NCI-H2107 treated with DMSO at 0.1 percent for 48 hours (cell line): ENCODE results near the gene CERCAM.
"Not testable (repeated sequence)": the region's sequence is repeated elsewhere in the genome, so short reads cannot be mapped to it uniquely, and the experiment has no call there.

ENCODE experiments used
- DNase-seq: peaks from one replicate; lab custom pipeline; 2025; ENCODE audit not compliant: unreplicated experiment; lab: John Stamatoyannopoulos, UW

CERCAM gene

DNA sequence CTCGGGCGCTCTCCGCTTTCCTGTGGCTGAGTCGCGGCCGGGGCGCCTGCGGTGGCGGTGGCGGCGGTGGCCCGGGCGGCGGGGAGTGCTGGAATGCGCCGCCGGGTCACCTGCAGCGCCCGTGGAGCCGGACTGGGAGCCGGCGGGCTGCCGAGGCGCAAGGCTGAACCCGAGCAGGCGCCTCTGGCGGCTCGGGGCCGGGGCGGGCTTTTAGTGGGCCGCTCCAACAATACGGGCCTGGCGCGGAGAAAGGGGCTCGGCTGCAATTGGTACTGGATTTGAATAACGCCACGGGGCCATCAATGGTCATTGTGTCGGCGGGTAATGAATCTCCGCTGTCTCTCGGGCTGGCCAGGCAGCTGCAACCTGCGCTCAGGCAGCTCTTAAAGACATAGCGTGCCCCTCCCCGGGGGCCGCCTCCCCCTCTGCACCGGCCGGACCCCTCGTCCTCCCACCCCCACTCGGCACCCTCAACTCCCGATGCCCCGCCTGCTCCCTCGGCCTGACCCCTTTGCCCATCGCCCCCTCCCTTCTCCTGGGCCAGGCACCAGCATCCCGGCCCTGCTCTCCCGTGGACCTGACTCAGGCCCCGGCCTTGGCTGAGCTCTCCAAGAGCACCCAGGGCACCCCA is 27.4 kb upstream of the CERCAM start:
- DNase-seq, result no peak

DNA sequence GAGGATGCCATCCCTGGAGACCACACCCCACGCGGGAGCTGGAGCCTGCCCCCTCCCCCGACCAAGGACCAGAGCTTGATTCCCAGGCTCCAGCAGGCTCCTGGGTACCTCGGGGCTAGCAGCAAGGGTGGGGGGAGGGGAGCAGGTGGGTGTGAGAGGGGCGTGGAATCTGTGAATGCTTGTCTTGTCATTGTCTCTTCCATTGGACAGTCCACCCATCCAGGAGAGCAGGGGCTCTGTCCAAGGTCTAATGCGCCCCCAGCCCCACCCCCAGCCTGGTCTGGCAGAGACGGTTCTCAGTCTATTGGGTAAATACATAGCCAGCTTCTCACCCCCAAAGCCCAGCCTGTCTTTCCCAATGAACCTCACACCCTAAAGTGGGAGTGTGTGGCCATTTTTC is 26.7 kb upstream of the CERCAM start:
- DNase-seq, result no peak

DNA sequence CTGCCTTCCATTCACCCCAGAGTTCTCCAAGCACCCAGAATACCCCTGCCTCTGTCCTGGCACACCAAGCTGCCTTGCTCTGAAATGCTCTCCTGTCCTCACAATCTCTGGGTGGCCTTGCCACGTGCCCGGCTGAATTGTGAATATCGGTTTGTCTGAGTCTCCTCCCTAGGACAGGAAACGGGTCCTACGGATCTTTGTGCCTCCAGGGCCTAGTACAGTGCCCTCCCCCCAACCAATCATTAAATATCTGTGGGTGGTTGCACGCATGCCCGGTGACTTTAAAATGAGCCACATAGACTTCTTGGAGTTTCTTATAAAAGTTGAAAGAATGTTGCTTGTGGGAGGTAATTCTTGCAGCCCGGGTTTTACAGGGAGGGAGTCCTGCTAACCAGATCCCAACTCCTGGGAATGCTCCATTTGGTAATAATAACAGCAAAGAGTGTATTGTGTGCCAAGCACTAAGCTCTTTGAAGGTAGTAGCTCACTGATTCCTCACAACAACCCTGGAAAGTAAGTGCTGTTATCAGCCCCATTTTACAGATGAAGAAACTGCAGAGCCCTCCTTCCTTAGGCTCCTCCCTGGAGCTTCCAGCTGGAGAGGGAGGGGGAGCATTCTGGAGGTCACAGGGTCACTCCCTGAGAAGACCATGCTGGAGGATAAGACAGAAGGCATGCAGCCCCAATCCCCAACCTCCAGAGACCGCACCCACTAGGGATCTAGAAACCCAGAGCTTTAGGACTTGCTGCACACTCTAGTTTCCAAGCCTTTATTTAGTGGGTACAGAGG is 26.1 kb upstream of the CERCAM start:
- no peak for DNase-seq

- DNase-seq, result no peak
These were observed 23.6 kb upstream of the CERCAM start for GRCh38 chr9:128396970-128397613.

GRCh38 chr9:128397831-128398230 is 22.8 kb upstream of the CERCAM start:
- DNase-seq, result no peak

DNA sequence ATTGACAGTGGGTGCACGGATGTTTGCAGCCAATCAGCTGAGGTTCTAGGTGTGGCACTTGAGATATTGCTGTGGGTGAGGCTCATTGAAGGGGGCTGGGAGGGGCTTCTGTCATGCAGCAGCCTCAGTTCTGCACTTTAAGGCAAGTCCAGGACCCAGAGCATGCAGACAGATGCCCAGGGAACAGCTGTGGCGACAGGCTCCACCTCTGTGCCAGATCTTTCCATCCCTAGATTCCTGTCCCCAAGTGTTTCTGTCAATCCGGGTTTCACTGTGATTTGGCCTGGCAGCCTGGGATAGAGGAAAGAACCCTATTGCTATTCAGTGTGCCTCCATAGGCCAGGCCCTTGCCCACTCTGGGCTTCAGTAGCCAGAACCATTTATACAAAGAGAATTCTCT is 20.8 kb upstream of the CERCAM start:
- no peak for DNase-seq

DNA sequence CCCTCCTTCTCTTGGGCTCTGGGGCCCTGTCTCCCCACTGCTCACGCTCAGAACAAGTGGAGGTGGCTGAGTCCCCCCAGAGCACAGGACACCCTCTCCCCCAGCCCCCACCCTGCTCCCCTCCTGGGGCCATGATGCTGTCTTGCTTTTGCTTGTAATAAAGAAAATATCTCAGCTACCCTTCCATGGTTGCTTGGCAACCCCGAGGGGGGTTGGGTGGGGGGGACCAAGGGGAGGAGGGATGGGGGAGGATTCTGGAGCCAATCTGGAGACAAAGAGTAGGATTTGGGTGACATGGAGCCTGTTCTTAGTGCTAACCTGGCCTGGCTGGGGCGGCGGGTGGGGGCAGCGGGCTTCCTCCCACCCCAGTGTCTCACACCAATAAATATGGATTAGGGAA is 16.1 kb upstream of the CERCAM start:
- no peak for DNase-seq

GRCh38 chr9:128405077-128405779 is 15.4 kb upstream of the CERCAM start:
- no peak for DNase-seq

DNA sequence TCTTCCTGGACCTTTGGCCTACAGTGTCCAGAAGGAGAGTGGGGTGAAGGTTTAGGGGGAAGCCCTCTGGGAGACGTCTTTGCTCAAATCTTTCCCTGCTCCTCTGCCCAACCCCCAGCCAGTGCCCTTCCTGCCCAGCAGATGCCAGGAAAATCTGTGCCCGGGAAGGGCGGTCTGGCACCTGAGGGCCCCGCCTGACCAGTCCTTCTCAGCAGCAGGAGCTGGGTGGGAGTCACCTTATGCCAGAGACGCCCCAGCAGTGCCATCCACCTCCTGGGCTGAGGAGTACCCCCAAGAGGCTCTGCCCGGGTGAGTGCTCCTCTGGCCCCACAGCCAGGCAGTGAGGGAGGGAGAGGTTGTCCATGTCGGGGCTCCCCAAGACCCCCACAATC is 14.9 kb upstream of the CERCAM start:
- DNase-seq, result no peak

GRCh38 chr9:128406848-128407391 is 13.7 kb upstream of the CERCAM start:
- DNase-seq, result no peak

DNA sequence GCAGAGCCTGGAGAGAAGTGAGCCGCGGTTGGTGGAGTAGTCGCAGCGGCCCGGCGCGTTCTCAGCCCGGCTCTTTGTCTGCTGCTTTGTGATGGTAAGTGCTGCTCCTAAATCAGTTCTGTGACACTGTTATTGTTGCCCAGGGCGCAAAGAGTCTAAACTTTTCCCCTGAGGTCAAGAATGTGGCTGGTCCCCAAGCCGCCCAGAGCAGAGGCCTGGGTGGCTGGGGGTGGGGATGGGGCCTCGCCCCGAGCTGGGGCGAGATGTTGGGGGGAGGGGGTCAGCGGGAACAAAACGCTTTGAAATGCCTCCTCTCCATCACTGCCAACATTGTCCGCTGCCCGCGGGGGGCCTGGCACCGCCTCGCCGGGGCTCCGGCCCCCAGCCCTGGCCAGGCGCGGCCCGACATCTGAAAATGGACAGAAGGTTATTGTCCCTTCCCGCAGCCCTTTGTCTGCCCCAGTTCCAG is 11.7 kb upstream of the CERCAM start:
- DNase-seq, result no peak

- DNase-seq, result no peak
These were observed 11.2 kb upstream of the CERCAM start for GRCh38 chr9:128409450-128409849.

DNA sequence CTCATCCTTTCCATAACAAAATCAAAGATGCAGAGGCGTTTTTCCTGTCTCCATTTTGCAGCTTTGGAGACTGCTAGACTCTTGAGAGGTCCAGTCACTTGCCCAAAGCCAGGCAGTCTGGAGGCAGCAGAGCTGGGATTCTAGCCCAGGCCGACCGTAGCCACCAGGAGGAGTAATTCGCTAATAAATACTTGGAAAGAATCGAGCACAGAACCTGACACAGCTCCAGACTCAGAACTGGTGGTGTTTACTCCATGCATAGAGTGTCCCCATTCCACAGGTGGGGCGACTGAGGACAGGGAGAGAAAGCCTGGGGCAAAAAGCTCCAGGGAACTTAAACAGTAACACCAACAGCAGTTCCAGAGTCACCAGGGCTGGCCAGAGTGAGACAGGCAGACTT is 10.7 kb upstream of the CERCAM start:
- no peak for DNase-seq

DNA sequence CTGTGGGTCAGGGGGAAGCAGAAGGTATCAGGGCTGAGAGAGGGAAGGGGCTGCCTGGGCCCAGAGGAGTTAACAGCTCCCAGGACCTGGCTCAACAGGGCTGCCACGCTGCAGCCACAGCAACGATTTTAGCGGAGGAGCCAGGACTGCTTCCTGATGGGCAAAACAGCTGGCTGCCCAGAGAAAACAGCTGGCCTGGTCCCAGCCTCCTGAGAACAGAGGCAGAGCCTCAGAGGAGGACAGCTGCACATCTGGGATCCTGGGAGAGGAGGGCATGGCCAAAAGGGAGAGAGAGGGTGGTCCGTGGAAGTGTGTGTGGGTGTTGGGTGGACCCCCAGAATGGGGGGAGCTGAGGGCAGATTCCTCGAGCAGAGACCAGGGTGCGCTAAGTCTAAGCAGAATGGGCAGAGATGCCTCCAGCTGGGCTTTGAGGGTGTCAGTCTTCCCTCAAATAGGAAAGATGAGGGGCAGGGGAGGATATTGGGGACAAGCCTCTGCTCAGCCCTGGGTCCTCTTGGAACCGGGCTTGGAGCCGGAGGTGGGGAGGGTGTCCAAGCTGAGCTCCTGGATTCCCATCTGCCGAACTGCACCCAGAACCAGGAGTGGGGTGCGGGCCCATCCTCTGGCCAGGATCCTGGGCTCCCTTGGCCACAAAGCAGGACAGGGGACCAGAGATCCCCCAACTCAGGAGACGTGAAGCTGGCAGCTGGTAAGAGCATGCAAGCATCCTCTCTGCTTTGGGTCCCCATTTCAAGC is 9.1 kb upstream of the CERCAM start:
- DNase-seq, result no peak

GRCh38 chr9:128412120-128412790 is 8.4 kb upstream of the CERCAM start:
- peak; percentile 28 for DNase-seq

- not testable (repeated sequence) for DNase-seq
These were observed 6.9 kb upstream of the CERCAM start for GRCh38 chr9:128413728-128414127.

DNA sequence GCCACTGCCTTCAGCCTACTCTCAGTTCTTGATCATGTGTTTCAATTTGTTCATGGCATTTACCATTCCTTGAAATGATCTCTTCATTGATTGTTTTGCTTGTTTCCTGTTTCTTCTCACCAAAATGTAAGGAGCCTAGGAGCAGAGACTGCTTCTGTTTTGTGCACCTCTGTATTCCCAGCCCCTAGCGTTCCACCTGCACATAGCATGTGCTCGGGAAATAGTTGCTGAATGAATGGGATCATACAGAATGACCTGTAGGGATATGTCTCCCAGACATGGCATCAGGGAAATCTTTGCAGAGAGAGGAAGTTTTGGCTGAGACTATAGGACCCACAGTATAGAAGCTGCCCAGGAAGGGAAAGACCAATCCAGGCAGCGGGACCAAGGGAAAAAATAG is 6.2 kb upstream of the CERCAM start:
- no peak for DNase-seq

DNA sequence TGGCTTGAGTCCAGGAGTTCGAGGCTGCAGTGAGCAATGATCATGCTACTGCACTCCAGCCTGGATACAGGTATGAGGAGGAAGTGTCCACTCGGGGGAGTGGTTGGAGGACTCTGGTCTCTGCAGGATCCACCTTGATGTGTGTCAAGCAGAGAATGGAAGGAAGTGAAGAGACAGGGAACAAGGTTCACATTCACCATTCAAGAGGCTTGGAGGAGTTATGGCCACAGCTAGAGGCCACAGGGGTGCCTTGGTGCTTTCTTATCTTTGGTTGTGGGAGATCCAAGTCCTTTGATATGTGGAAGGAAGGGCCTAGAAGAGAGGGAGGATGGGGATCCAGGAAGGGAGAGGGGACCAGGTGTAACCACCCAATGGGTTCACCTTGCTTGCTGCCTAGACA is 5.4 kb upstream of the CERCAM start:
- DNase-seq, result no peak

DNA sequence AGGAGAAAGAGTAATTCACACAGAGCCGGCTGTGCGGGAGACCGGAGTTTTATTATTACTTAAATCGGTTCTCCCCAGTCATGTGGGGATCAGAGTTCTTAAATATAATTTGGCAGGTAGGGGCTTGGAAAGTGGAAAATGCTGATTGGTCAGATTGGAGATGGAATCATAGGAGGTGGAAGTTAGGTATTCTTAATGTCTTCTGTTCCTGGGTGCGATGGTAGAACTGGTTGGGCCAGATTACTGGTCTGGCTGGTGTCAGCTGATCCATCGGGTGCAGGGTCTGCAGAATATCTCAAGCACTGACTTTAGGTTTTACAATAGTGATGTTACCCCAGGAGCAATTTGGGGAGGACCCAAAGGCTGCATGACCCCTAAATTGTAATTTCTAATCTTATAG is 4.6 kb upstream of the CERCAM start:
- DNase-seq, result no peak

DNA sequence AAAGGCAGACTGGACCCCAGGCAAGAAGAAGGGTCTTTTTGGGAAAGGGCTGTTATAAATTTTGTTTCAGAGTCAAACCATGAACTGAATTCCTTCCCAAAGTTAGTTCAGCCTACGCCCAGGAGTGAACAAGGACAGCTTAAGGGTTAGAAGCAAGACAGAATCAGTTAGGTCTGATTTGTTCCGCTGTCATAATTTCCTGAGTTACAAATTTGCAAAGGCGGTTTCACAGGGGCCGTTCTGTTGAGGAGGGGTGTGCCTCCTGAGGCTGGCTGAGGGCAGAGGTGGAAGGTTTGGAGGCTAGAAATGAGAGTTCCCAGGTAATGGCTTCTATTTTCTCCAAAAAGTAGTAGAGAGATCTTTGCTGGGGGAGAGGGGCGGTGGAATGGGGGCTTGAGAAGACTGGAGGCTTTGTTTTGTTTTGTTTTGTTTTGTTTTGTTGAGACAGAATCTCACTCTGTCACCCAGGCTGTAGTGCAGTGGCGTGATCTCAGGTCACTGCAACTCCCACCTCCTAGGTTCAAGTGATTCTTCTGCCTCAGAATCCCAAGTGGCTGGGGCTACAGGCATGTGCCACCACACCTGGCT is 4.1 kb upstream of the CERCAM start:
- DNase-seq, result no peak
